ENCODE data around the gene AARS2.

GRCh38 chr6:44339763-44340625 is 26.8 kb upstream of the AARS2 start:
- TF ChIP-seq POLR2A (IDR thresholded peaks at IDR 0.05): no peak
- no peak for TF ChIP-seq CTCF (IDR thresholded peaks at IDR 0.05)

All from uterus (tissue), 2 donors.